GM10248 (cell line): ENCODE results near the gene GLDC.

Experiments
- CTCF ChIA-PET: fragments of 300-600 bp; sonication (Branson Sonifier 250); formaldehyde crosslinking; extraction: SDS; loops from one replicate; lab custom pipeline; 2021; ENCODE audit warnings: antibody characterized with exemption; lab: Yijun Ruan, JAX
- POLR2A ChIA-PET: fragments of 350-650 bp; sonication (Branson Sonifier 250); formaldehyde crosslinking; extraction: SDS; loops from one replicate; lab custom pipeline; 2020; ENCODE audit warnings: antibody characterized with exemption; lab: Yijun Ruan, JAX
- DNase-seq: peaks from one replicate; pipeline ENCODE4 v3.0.0; 2012; ENCODE audit errors: extremely low spot score
- CTCF ChIP-seq: IDR thresholded peaks from 2 replicates; pipeline ENCODE4 v1.5.1; 2012; ENCODE audit warnings: mild to moderate bottlenecking, low read depth; ENCODE audit errors: extremely low read depth, missing control alignments, control extremely low read depth

The GLDC gene

GRCh38 chr9:6535594-6535993 is 109.9 kb downstream of the GLDC start:
- ChIA-PET CTCF (no interaction called here), POLR2A (no interaction called here)
- no peak for TF ChIP-seq CTCF
- DNase-seq, result no peak

- ChIA-PET POLR2A (interaction anchor here (0.6 kb wide), 1 partner anchor 231 kb away, joined by 4 read pairs; no protein-coding TSS in a partner anchor), CTCF (interaction anchor here (0.9 to 1.9 kb wide), 7 partner anchors 11 to 60 kb away, joined by 3 to 4 read pairs (median 4); no protein-coding TSS in a partner anchor)
- no peak for TF ChIP-seq CTCF
- DNase-seq, result no peak
These were observed 120.0 kb downstream of the GLDC start for GRCh38 chr9:6525326-6526045.

- ChIA-PET POLR2A (no interaction called here), CTCF (interaction anchor here (1.0 kb wide), 1 partner anchor 47 kb away, joined by 3 read pairs; no protein-coding TSS in a partner anchor)
- no peak for TF ChIP-seq CTCF
- DNase-seq, result no peak
These were observed 123.3 kb downstream of the GLDC start for GRCh38 chr9:6522263-6522662.

- ChIA-PET POLR2A (no interaction called here), CTCF (interaction anchor here (0.7 to 1.7 kb wide), 3 partner anchors 9 to 20 kb away, joined by 3 to 4 read pairs (median 3); no protein-coding TSS in a partner anchor)
- no peak for TF ChIP-seq CTCF
- no peak for DNase-seq
These were observed 133.4 kb downstream of the GLDC start for GRCh38 chr9:6512085-6512657.

GRCh38 chr9:6506571-6506970 is 139.0 kb downstream of the GLDC start:
- TF ChIP-seq CTCF, result no peak
- DNase-seq, result no peak
- ChIA-PET CTCF (no interaction called here), POLR2A (no interaction called here)

GRCh38 chr9:6502399-6502798 is 143.1 kb downstream of the GLDC start:
- DNase-seq, result no peak
- ChIA-PET POLR2A (no interaction called here), CTCF (interaction anchor here (3.3 kb wide), 1 partner anchor 28 kb away, joined by 9 read pairs; no protein-coding TSS in a partner anchor)
- no peak for TF ChIP-seq CTCF
